Tibial artery (tissue), 4 donors: ENCODE measurements around the gene RSBN1.
A peak's percentile ranks its signal among the peaks of the same experiment; 100 is the strongest.

Experiments used
- DNase-seq, 2 donors: peaks; one replicate each; pipeline ENCODE4 v3.0.0-alpha.2; 2019
- H3K27ac ChIP-seq, 2 donors: fragments of 200-600 bp; sonication (generic) in 1 of 2; 1 replicate in 1 of 2; 2 replicates in 1 of 2; pipeline ENCODE4 v1.5.1; 2018 to 2019; ENCODE audit warnings: mild to moderate bottlenecking in 1 of 2
- H3K27me3 ChIP-seq, 2 donors: fragments of 200-600 bp; sonication (generic) in 1 of 2; one replicate each; pipeline versions ENCODE4 v1.5.1 to v1.6.0; 2016 to 2019
- H3K36me3 ChIP-seq, 3 donors: fragments of 200-600 bp; sonication (generic) in 2 of 3; one replicate each; pipeline ENCODE4 v1.5.1; 2016 to 2019; ENCODE audit warnings: mild to moderate bottlenecking in 2 of 3
- H3K4me1 ChIP-seq, 4 donors: fragments of 200-600 bp; sonication (generic) in 2 of 4; 1 replicate in 3 of 4; 2 replicates in 1 of 4; pipeline ENCODE4 v1.5.1; 2016 to 2019
- H3K4me3 ChIP-seq, 2 donors: fragments of 200-600 bp; sonication (generic) in 1 of 2; 1 replicate in 1 of 2; 2 replicates in 1 of 2; pipeline ENCODE4 v1.5.1; 2018 to 2019; ENCODE audit warnings: mild to moderate bottlenecking in 2 of 2
- H3K9me3 ChIP-seq, 3 donors: fragments of 200-600 bp; sonication (generic) in 1 of 3; one replicate each; pipeline ENCODE4 v1.5.1; 2016 to 2019
- intact Hi-C: fragments of 100-400 bp; cut with DNase I; formaldehyde crosslinking; loops from one replicate; pipeline ENCODE4 v1.15.0; 2023; ENCODE audit warnings: low total_unique reads
- TF ChIP-seq, protein P1 (sequence below), 2 experiments: fragments of 200-600 bp in 1 of 2; fragments of 450-650 bp in 1 of 2; IDR thresholded peaks; one replicate each; pipeline ENCODE4 v1.5.1; 2017 to 2019; ENCODE audit warnings: antibody characterized with exemption in 2 of 2, mild to moderate bottlenecking in 1 of 2, moderate library complexity in 1 of 2

RSBN1 gene

DNA sequence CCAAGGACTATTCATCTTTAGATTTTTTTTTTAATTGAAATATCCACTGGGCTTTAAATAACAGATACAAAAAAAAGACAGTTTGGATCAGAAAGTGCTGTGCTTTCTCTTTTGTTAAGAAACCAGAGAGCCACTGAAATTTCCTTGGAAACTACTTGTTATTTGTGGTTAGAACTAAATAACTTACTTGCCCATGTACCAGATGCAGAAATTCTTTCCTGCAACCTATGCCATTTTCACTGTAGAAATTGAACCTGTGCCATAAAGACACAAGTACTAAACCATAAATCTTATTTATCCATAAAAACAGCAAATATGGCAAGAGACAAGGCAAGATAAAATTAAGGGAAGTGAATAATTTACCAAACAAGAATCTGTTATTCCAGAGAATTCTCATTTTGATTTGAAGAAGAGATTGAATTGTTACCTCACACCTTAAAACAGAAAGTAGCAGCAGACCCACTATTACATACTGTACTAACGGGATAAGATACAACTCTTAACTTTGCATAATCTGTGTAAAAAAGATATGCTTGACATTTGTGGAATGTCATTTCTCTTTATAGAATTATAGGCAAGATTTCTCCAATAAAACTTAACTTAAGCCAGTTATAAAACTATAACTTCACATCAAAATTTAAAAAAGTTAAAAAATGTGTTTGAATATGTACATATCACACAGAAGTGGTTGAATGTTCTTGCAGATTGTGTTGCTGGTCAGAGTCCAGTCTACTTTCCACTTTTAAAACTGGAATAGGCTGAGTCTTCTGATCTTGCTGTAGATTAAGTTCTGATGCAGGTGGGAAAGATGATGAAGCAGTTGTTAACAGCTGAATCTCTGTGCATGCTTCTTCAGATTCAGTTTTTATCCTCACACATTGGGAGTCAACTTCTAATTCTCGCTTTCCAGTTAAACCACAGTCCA lies 46.7 kb downstream of the RSBN1 start:
- no peaks in the 10 kb centered on the region for H3K27me3 ChIP-seq
- H3K36me3 ChIP-seq = peaks cover 7 to 33% (median 20%) of the 10 kb centered on the region in 3 donors
- H3K9me3 ChIP-seq = no peaks in the 10 kb centered on the region
- H3K4me1 ChIP-seq = peaks cover 0 to 19% (median 0%) of the 10 kb centered on the region in 4 donors
- H3K4me3 ChIP-seq = no peak overlapping the region
- no peak overlapping the region for H3K27ac ChIP-seq
- intact Hi-C loops = no loop called here
- TF ChIP-seq, protein P1, sequence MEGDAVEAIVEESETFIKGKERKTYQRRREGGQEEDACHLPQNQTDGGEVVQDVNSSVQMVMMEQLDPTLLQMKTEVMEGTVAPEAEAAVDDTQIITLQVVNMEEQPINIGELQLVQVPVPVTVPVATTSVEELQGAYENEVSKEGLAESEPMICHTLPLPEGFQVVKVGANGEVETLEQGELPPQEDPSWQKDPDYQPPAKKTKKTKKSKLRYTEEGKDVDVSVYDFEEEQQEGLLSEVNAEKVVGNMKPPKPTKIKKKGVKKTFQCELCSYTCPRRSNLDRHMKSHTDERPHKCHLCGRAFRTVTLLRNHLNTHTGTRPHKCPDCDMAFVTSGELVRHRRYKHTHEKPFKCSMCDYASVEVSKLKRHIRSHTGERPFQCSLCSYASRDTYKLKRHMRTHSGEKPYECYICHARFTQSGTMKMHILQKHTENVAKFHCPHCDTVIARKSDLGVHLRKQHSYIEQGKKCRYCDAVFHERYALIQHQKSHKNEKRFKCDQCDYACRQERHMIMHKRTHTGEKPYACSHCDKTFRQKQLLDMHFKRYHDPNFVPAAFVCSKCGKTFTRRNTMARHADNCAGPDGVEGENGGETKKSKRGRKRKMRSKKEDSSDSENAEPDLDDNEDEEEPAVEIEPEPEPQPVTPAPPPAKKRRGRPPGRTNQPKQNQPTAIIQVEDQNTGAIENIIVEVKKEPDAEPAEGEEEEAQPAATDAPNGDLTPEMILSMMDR (IDR thresholded peaks at IDR 0.05) = no peak
- no peak for DNase-seq

DNA sequence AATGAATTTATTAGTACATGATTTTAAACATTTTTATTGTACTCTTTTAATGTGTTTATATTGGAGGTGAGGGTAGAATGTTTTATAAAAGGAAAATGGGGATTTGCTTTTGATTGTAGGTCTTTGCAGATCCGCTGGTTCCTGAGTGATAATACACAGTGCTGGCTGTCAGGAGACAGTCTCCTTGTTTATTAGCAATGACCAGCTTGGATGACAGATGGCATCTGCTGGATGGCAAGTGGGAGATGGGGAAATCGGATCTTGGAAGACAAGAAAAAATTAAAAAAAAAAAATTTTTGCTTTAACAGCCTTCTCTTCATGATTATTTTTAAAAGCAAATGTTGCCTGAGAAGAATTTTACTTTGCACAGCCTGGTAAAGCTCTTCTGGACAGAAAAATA lies 48.6 kb downstream of the RSBN1 start:
- H3K27me3 ChIP-seq = no peaks in the 10 kb centered on the region
- H3K4me1 ChIP-seq = peaks cover 0 to 13% (median 2%) of the 10 kb centered on the region in 4 donors
- no peak overlapping the region for H3K4me3 ChIP-seq
- TF ChIP-seq, protein P1 (IDR thresholded peaks at IDR 0.05) = no peak
- peaks cover 7 to 33% (median 20%) of the 10 kb centered on the region in 3 donors for H3K36me3 ChIP-seq
- no peaks in the 10 kb centered on the region for H3K9me3 ChIP-seq
- intact Hi-C loops = no loop called here
- DNase-seq = no peak
- no peak overlapping the region for H3K27ac ChIP-seq

DNA sequence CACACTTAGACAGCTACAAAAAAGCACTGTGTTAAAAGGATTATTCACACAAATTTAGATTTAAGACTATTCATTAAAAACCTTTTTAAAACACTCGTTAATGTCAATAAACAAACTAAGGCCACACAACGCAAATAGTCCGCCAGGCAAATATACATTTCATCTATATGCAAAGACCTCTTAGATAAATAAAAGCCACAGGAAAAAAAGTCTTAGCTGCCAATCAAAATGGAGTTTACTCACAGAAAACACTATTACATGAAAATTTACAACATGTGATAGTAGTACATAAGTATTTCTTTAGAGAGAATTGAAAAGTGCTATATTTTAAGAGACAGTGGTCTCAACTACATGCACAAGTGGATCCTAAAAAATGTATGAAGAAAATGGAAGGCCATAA lies 50.3 kb downstream of the RSBN1 start:
- intact Hi-C loops = no loop called here
- Histone ChIP-seq H3K9me3 (no peaks in the 10 kb centered on the region), H3K36me3 (peaks cover 7 to 24% (median 9%) of the 10 kb centered on the region in 3 donors), H3K27ac (no peak overlapping the region), H3K4me1 (peaks cover 0 to 20% (median 2%) of the 10 kb centered on the region in 4 donors), H3K4me3 (no peak overlapping the region), H3K27me3 (no peaks in the 10 kb centered on the region)
- no peak for DNase-seq
- TF ChIP-seq, protein P1 (IDR thresholded peaks at IDR 0.05) = no peak

DNA sequence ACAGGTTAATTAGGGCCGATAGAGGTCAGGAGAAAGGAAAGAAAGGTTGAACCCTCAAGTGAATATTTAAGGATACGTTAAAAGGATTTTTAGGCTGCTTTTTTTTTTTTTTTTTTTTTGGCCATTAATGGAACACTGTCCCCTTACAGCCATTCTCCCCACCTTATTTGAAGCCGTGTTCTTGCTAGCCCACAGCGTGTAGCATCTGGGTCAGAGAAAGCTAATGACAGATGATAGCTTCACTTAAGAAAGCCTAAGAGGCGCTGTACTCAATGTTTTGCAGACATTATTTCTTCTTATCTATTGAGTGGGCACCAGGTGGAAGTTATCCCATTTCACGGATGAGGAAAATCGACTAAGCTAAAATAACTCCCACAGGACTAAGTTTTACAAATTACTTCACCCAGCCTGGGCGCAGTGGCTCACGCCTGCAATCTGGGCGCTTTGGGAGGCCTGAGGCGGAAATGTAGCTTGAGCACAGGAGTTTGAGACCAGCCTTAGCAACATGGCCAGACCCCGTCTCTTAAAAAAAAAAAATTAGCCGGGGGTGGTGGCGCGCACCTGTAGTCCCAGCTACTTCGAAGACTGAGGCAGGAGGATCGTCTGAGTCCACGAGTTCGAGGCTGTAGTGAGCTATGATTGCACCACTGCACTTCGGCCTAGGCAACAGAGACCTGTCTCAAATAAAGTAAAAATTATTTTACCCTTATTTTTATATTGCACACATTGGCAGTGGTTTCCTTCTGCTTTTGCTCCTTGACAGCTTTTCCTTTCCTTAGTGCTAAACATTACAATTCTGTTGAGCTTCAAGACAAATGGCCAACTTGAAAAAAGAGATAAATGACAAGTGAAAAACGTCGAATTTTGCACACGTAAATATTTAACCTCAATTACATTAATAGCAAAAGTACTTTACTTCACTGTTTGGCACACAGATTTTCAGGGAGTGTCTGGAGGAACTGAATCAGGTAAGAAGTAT lies 51.9 kb downstream of the RSBN1 start:
- Histone ChIP-seq H3K4me3 (peak overlapping the region; percentile 77 to 95), H3K36me3 (peaks cover 0 to 9% (median 1%) of the 10 kb centered on the region in 3 donors), H3K27me3 (no peaks in the 10 kb centered on the region), H3K9me3 (no peaks in the 10 kb centered on the region), H3K27ac (peak overlapping the region; percentile 91 to 98), H3K4me1 (peaks cover 0 to 22% (median 2%) of the 10 kb centered on the region in 4 donors)
- intact Hi-C loops = no loop called here
- no peak for DNase-seq
- TF ChIP-seq, protein P1 (IDR thresholded peaks at IDR 0.05) = no peak

- intact Hi-C loops = loop anchor here (10.0 kb wide), 1 partner anchor 145 kb away; the partner anchor contains the start of genes AP4B1 and DCLRE1B
- peak; percentile 64 to 83 for DNase-seq
- Histone ChIP-seq H3K36me3 (peaks cover 0 to under 1% (median 0%) of the 10 kb centered on the region in 3 donors), H3K4me1 (peaks cover 0 to 20% (median 2%) of the 10 kb centered on the region in 4 donors), H3K27me3 (no peaks in the 10 kb centered on the region), H3K4me3 (peak within 1 kb of the TSS; percentile 77 to 95), H3K9me3 (no peaks in the 10 kb centered on the region), H3K27ac (peak within 1 kb of the TSS; percentile 91 to 98)
- TF ChIP-seq, protein P1 (IDR thresholded peaks at IDR 0.05) = no peak
These were observed 52.8 kb downstream of the RSBN1 start, which contains the start of gene PHTF1 for GRCh38 chr1:113759333-113760101. Gene PHTF1 (minus strand): TSS chr1:113759486. CDS start chr1:113758703, 783 bp downstream.
